NCI-H2196 treated with DMSO at 0.1 percent for 48 hours (cell line): ENCODE measurements around the gene RHOT1.
"Not testable (repeated sequence)": the region's sequence is repeated elsewhere in the genome, so short reads cannot be mapped to it uniquely, and the experiment has no call there.

ENCODE experiments used
- DNase-seq: peaks from one replicate; lab custom pipeline; 2025; ENCODE audit not compliant: unreplicated experiment; lab: John Stamatoyannopoulos, UW

Gene RHOT1

DNA sequence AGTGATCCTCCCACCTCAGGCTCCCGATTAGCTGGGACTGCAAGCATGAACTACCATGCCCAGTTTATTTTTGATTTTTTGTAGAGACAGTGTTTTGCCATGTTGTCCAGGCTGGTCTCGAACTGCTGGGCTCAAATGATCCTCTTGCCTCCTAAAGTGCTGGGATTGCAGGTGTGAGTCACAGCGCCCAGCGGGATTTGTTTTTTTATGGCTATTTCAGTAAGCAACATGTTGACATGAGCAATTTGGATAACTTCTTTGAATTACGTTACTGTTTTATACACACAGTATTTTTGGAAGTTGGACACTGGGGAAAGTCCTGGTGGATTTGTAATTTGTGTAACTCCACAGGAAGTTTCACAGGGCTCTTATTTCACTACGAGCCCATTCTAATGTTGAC, 18.5 kb upstream of the RHOT1 start:
- DNase-seq: no peak

DNA sequence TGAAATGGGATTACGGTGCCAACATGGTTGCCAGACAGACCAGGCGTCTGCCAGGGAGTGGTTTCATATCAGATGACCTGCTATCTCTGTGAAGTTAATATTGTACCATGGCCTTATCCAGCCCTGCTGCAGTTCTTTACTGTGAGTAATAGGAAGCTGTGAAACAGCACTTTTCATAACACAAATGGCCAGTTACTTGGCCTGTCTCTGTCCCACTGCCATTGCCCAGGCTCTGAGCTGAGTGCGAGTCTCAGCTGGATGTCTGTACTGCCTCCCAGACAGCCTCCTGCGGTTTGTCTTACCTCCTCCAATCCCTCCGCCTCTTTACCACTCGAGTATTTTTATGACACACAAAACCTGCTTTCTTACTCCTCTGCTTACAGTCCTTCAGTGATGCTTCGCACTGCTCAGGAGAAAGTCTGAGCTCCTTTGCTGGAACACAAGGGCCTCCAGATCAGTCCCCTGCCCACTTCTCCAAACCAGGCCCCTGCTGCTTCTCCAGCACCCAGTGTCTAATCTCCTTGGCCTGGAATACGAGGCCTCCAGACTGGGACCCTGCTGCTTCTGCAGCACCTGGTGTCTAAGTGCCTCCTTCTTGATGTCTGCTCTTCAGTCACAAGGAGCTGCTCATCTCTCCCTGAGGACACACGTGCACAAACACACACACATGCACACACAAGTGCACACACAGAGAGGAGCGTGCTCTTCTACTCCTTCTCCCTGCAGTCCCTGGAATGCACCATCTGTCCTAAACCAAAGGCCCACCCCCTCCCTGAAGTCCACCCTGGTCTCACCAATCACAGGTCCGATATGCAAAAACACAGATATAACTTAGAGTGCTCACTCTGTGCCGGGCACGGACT, 17.1 kb upstream of the RHOT1 start:
- DNase-seq: no peak

DNA sequence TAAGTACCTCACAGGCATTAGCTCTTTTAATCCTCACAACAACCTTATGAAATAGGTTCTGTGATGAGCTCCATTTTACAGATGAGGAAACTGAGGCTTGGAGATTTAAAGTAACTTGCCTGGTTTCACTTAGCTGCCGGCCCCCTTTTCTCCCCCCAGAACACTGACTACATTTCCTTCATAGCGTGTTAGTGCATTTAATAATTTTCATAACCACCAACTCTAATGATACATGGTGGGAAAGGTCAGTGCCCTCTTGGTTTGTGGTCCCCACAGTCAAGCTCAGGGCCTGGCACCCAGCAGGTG, 16.5 kb upstream of the RHOT1 start:
- DNase-seq: no peak

DNA sequence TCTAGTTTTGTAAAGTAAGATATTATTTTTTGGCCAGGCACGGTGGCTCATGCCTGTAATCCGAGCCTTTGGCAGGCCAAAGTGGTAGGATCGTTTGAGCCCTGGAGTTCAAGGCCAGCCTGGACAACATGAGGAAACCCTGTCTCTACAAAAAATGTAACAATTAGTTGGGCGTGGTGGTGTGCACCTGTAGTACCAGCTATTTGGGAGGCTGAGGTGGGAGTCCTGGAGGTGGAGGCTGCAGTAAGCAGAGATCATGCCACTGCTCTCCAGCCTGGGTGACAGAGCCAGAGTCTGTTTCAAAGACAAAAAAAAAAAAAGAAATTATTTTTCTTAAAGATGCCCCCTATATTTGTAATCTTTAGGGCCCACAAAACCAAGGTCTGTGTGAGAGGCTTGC, 16.0 kb upstream of the RHOT1 start:
- no peak for DNase-seq

- DNase-seq: no peak
Observed at GRCh38 chr17:32126746-32127145, 15.6 kb upstream of the RHOT1 start.

GRCh38 chr17:32127158-32127897, 15.0 kb upstream of the RHOT1 start:
- no peak for DNase-seq

DNA sequence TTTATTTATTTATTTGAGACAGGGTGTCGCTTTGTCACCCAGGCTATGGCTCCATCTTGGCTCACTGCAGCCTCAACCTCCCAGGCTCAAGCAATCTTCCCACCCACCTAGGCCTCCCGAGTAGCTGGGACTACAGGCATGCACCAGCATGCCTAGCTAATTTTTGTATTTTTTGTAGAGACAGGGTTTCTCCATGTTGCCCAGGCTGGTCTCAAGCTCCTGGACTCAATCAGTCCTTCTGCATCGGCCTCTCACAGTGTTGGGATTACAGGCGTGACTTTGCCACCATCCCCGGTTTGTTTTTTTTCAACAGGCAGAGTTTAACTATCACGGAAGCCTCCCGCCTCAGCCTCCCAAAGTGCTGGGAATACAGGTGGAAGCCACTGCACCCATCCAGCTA, 13.8 kb upstream of the RHOT1 start:
- not testable (repeated sequence) for DNase-seq

GRCh38 chr17:32135497-32136117, 6.7 kb upstream of the RHOT1 start:
- DNase-seq: not testable (repeated sequence)

DNA sequence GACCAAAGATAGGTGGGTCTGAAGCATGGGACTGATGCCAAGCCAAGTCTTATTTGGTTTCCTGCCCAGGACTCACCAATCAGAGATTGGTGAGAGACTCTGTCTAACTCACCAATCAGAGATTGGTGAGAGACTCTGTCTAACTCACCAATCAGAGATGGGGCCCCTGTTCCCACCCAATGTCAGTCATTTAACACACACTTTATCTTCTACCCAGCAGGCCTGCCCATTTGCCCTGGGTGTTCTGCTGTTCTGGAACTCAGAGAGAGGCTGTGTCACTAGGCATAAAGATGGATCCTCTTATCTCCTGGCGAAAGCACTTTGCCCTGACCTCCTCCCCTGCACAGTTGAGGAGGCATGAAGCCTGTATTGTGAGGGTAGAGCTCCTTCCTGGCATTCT, 5.4 kb upstream of the RHOT1 start:
- no peak for DNase-seq

DNA sequence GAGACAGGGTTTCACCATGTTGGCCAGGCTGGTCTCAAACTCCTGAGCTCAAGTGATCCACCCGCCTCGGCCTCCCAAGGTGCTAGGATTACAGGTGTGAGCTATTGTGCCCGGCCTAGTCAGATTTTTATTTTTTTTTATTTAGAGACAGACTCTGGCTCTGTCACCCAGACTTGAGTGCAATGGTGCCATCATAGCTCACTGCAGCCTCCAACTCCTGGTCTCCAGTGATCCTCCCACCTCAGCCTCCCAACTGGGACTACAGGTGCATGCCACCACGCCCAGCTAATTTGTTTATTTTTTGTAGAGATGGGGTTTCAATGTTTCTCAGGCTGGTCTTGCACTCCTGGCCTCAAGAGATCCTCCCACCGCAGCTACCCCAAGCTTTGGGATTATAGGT, 2.8 kb upstream of the RHOT1 start:
- DNase-seq: not testable (repeated sequence)

DNA sequence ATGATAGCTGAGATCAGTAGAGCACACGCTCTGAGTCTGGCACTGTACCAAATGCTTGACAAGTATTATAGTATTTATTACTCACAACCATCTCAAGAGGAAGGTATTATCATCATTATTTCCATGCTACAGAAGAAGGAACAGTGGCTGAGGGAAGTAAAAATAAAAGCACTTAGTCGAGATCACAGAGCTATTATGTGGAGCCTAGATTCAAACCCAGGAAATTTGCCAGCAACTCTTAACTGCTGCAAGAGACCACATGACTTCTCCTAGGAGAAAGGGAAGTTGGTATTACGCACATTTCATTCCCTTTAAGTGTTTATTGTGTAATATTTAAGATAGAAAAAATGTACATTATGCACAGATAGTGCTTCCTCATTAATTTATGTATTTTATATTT, 1.0 kb upstream of the RHOT1 start:
- DNase-seq: no peak

GRCh38 chr17:32141679-32142037, 644 bp upstream of the RHOT1 start:
- DNase-seq: no peak

- DNase-seq: peak; percentile 32
Observed at GRCh38 chr17:32142857-32143526, 690 bp downstream of the RHOT1 start.

DNA sequence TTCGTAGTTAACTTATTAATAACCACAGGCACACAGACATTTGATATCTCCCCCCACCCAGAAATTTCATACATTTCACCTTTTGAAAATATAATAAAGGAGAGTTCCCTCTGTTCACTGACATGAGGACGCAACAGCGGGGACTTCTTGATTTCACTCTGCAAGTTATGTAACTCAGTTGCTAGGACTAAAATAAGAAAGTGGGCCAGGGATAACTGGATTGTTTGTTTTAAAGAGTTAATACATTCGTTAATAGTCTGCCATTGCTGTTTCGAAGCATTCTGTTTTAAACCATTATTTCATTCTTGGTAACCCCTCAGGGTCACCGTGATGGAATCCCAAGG, 1.2 kb downstream of the RHOT1 start:
- no peak for DNase-seq

DNA sequence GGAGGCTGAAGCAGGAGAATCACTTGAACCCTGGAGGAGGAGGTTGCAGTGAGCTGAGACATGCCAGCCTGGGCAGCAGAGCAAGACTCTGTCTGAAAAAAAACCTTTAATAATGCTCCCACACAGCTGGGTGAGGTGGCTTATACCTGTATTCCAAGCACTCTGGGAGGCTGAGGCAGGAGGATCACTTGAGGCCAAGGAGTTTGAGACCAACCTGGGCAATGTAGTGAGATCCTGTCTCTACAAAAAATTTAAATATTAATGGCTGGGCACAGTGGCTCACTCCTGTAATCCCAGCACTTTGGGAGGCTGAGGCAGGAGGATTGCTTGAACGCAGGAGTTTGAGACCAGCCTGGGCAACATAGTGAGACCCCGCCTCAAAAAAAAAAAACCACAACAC, 2.1 kb downstream of the RHOT1 start:
- not testable (repeated sequence) for DNase-seq

- DNase-seq: no peak
Observed at GRCh38 chr17:32148351-32148750, 6.0 kb downstream of the RHOT1 start.

DNA sequence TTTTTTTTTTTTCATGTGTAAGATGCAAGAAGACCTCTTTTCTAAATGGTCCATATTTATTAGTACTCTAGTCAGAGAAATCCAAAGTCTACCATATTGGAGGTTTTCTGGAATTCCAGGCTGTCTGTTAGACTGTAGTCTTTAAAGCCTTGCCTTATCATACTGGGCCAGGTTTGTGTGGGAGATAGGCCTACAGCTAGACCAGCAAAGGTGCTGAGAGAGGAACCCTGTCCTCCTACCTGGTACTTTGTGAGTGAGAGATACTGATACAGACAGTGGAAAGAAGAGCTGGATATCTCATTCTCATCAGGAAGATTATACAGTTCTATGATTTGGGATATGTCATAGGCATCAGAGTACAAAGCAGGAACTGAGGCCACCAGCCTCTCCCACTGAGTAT, 8.1 kb downstream of the RHOT1 start:
- no peak for DNase-seq

GRCh38 chr17:32152130-32152529, 9.8 kb downstream of the RHOT1 start:
- DNase-seq: no peak

GRCh38 chr17:32155896-32156295, 13.6 kb downstream of the RHOT1 start:
- no peak for DNase-seq

- no peak for DNase-seq
Observed at GRCh38 chr17:32156656-32157055, 14.4 kb downstream of the RHOT1 start.

- no peak for DNase-seq
Observed at GRCh38 chr17:32157225-32157624, 14.9 kb downstream of the RHOT1 start.
